ENCODE data around the gene RGS12. TPM values are rescaled to one million over a fixed set of nuclear protein-coding genes. Genes with fewer than 3 reads are reported as not detected.

RGS12 gene
- total RNA-seq, 1 donor from 2014 or later, result 26.3 TPM

DNA sequence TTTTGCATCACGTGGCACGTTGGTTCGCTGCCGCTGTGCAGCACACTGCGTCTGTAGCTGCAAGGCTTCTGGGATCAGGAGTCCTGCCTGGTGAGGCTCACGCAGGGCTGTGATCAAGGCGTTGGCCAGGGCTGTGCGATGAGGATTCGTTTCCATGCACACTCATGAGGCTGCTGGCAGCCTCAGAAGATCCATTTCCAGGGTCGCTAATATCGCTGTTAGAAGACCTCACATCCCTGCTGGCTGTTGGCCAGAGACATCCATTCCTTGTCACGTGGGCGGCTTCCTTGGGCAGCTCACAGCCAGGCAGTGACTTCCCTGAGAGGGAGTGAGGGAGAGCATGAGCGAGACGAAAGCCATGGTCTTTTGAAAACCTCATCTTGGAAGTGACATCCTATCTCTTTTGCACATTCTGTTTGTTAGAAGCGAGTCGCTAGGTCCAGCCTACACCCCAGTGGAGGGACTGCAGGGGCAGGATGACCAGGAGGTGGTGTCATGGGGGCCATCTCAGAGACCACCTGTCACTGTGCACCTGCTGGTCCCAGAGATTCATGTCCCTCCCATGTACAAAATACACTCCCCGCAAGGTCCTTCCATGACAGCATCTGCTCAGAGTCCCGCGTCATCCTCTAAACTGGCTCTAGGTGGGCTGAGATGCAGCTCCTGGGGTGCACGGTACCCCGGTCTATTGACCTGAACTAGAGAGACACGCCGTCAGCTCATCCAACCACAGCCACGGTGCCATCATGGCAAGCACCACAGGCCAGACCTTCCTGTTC lies 12.2 kb downstream of the RGS12 start:
- no peak for TF ChIP-seq CTCF (IDR thresholded peaks at IDR 0.05)
- Histone ChIP-seq H3K27ac (no peak overlapping the region), H3K36me3 (no peaks in the 10 kb centered on the region), H3K9me3 (no peaks in the 10 kb centered on the region), H3K4me3 (peak overlapping the region in 1 of 2 donors; percentile 6), H3K27me3 (no peaks in the 10 kb centered on the region), H3K4me1 (no peaks in the 10 kb centered on the region)
- intact Hi-C loops (cut with DNase I), result no loop called here
- DNase-seq (ENCODE audit: low spot score in 2 of 2), result peak in 1 of 2 donors; percentile 63

DNA sequence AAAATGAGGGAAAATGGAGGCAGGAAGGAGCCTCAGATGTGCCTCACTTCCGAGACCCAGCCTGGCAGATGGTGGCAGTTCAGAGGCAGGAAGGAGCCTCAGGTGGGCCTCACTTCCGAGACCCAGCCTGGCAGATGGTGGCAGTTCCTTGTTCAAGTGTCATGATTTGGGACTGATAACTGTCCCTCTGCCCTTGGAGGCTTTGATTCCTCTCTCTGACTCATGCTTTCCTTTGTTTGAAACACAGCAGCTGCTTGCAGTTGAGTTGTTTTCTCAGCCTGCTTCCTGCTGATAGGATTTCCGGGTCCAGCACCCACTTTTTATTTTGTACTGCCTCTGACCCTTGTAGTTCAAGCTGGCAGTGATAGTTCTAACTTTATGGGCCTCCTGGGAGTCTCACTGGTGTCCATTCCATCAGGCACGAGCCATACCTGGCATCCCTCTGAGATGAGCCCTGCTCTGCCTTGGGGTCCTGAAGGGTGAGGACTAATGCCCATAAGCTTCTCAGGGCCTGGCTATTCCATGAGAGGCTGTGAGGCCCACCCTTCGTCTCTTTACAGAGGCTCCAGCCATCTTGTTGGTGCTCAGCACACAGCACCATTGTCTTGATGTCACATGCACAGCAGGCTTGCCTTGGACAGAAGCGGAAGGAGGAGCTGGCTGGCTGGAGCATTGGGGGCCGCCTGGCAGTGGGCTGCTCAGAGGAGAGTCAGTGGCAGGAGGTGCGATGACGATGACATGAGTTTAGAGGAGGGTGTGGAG lies 13.0 kb downstream of the RGS12 start:
- Histone ChIP-seq H3K36me3 (no peaks in the 10 kb centered on the region), H3K4me1 (no peaks in the 10 kb centered on the region), H3K9me3 (no peaks in the 10 kb centered on the region), H3K4me3 (no peak overlapping the region), H3K27ac (no peak overlapping the region), H3K27me3 (no peaks in the 10 kb centered on the region)
- no peak for TF ChIP-seq CTCF (IDR thresholded peaks at IDR 0.05)
- peak in 1 of 2 donors; percentile 50 for DNase-seq (ENCODE audit: low spot score in 2 of 2)
- intact Hi-C loops (cut with DNase I), result no loop called here

DNA sequence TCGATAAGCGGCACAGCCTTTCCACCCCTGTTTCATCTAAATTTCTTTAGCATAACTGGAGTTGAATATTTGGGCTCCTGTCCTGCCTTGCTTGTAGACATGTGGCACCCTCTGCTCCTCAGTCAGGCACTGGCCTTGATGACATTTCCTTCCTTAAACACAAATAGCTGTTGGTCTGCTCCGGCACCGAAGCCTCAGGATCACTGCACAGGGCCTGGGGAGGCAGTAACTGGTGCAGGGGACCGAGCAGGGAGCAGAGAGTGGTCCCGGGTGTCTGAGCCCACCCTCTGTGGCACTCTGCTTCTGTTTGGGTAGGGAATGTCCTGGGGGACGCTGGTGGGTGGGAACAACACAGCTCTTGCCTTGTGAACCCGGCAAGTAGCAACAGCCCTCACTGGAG lies 13.6 kb downstream of the RGS12 start:
- Histone ChIP-seq H3K36me3 (no peaks in the 10 kb centered on the region), H3K27ac (no peak overlapping the region), H3K9me3 (no peaks in the 10 kb centered on the region), H3K4me1 (no peaks in the 10 kb centered on the region), H3K4me3 (no peak overlapping the region), H3K27me3 (no peaks in the 10 kb centered on the region)
- peak in 1 of 2 donors; percentile 38 for DNase-seq (ENCODE audit: low spot score in 2 of 2)
- no peak for TF ChIP-seq CTCF (IDR thresholded peaks at IDR 0.05)
- intact Hi-C loops (cut with DNase I), result no loop called here

DNA sequence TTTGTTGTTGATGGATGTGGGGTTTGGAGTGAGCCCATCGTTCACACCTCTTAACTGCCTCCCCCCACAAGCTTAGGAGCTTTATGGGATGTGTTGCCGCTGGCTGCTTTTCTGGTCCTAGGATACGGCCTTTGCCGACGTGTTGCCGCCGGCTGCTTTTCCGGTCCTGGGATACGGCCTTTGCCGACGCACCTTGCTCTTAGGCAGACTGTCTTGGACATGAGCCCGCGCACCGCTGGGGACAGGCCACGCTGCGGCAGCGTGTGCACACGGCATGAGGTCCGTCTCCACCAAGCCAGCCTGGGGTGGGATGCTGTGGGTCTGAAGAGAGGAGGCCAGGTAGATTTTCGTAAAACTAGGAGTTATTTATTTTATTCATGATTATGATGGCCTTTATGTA lies 14.2 kb downstream of the RGS12 start:
- H3K4me1 ChIP-seq, result no peaks in the 10 kb centered on the region
- intact Hi-C loops (cut with DNase I), result no loop called here
- H3K4me3 ChIP-seq, result no peak overlapping the region
- DNase-seq (ENCODE audit: low spot score in 2 of 2), result peak in 1 of 2 donors; percentile 31
- TF ChIP-seq CTCF (IDR thresholded peaks at IDR 0.05), result no peak
- H3K9me3 ChIP-seq, result no peaks in the 10 kb centered on the region
- no peaks in the 10 kb centered on the region for H3K27me3 ChIP-seq
- no peaks in the 10 kb centered on the region for H3K36me3 ChIP-seq
- H3K27ac ChIP-seq, result no peak overlapping the region

- DNase-seq (ENCODE audit: low spot score in 2 of 2), result no peak
- Histone ChIP-seq H3K4me3 (no peak overlapping the region), H3K36me3 (no peaks in the 10 kb centered on the region), H3K4me1 (no peaks in the 10 kb centered on the region), H3K27me3 (no peaks in the 10 kb centered on the region), H3K9me3 (no peaks in the 10 kb centered on the region), H3K27ac (no peak overlapping the region)
- TF ChIP-seq CTCF (IDR thresholded peaks at IDR 0.05), result no peak
- intact Hi-C loops (cut with DNase I), result no loop called here
These were observed 14.7 kb downstream of the RGS12 start for GRCh38 chr4:3307486-3307885.
